Stimulated activated CD8-positive, alpha-beta memory T cell treated with anti-CD3 and anti-CD28 coated beads, Interleukin-12 subunit alpha, Interleukin-12 subunit beta, amount 100 ng/mL, for 4 hours (primary cell): ENCODE measurements around the gene LDLRAD3.

Experiments
- DNase-seq: peaks from one replicate; pipeline ENCODE4 v3.0.0-alpha.2; 2020; ENCODE audit warnings: low read depth

Gene LDLRAD3

GRCh38 chr11:36271794-36272407 lies 328.0 kb downstream of the LDLRAD3 start:
- no peak for DNase-seq

GRCh38 chr11:36273110-36273509 lies 329.2 kb downstream of the LDLRAD3 start:
- no peak for DNase-seq

- no peak for DNase-seq
Observed at GRCh38 chr11:36274414-36274813, 330.6 kb downstream of the LDLRAD3 start.

GRCh38 chr11:36278531-36279282 lies 334.8 kb downstream of the LDLRAD3 start:
- no peak for DNase-seq

GRCh38 chr11:36280531-36280930 lies 336.7 kb downstream of the LDLRAD3 start:
- no peak for DNase-seq
